KBM-7 (cell line): ENCODE data around the gene KIF23.

Experiments used
- DNase-seq: peaks from one replicate; pipeline ENCODE4 v3.0.0-alpha.2; 2015
- in situ Hi-C: fragments of 300-500 bp; cut with MboI; formaldehyde crosslinking; loops from 2 replicates; pipeline ENCODE4 v1.14.3; 2020; ENCODE audit warnings: low sequenced_read_pairs, low pct_unique_long_range_greater_than_20kb, mixed read lengths

KIF23 gene

GRCh38 chr15:69456208-69457166 lies 42.3 kb downstream of the KIF23 start:
- in situ Hi-C loops = no loop called here
- no peak for DNase-seq

DNA sequence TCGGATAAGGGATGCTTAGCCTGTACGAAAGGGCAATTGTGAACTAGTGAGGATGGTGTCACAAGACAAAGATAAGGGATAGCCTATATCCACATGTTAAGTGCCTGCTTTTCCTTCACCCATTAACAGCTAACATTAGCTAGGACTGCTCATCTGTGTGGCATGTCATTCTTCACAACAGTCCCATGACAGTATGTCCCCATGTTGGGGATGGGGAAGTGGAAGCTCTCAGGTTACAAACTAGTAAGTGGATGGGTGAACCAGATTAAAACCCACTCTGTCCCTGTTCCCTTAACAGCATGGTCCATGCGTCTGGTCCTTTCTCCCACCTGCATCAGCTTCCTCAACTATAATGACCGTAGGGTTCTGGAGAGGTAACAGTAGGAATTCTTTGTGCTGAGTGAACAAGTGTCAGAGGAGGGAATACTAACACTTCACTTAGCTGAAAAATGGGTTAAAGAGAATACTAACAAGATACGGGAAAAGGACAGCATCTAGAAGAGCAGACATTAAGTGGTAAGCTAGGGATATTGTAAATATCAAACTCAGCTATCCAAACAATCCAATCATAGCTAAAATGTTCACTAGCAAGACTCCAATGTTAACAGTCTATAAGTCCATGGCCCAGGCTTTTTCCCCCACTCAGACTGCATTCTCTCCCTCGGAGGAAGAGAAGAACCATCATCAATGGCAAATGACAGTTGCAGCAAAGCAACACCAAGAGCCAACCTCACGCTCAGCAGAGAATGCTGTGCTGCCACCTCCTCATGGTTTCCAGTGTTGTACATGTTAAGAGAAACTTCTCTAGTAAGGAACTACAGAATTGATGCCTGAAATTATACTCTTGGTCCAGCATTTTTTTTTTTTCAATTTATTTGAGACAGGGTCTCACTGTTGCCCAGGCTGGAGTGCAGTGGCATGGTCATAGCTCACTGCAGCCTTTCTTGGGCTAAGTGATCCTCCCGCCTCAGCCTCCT lies 43.4 kb downstream of the KIF23 start:
- peak; percentile 70 for DNase-seq
- in situ Hi-C loops = no loop called here

DNA sequence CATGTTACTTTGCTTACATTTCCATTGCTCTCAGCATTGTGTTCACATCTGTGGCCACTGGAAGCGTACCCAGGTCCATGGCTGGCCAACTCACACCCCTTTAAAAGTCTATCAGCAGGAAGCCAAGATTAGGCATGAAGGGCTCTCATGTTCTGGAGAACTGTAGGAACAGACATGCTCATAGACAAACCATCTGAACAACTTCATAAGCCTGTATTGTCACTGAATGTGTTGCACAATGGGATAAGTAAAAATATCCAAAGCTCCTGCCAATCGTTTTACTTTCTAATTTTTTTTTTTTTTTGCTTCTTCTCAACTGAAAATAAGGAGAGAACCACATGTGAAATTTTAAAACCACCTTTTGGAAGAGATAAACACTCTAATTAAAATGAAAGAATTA lies 44.9 kb downstream of the KIF23 start:
- in situ Hi-C loops = no loop called here
- no peak for DNase-seq

- DNase-seq = no peak
- in situ Hi-C loops = no loop called here
Observed at GRCh38 chr15:69460481-69460880, 46.3 kb downstream of the KIF23 start.

DNA sequence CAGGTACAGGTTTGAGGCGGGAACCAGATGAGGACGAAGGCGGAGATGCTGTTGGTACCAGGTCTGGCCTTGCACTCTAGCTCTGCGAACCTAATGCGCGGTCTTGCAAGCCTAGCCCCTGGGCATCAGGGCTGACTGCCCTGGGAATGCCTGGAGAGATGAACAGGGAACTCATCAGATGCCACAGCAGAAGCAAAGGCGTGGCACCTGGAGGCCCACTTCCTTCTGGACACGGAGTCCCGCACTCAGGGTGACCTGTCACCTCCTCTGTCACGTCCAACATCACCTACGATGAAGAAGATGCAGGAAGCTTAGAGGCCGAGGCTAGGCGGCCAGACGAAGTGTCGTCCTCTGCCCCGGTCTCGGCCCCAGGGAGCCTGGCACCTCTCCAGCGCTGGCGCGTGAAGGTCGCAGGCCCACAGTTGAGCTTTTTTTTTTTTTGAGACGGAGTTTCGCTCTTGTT lies 47.9 kb downstream of the KIF23 start:
- in situ Hi-C loops = no loop called here
- DNase-seq = no peak

DNA sequence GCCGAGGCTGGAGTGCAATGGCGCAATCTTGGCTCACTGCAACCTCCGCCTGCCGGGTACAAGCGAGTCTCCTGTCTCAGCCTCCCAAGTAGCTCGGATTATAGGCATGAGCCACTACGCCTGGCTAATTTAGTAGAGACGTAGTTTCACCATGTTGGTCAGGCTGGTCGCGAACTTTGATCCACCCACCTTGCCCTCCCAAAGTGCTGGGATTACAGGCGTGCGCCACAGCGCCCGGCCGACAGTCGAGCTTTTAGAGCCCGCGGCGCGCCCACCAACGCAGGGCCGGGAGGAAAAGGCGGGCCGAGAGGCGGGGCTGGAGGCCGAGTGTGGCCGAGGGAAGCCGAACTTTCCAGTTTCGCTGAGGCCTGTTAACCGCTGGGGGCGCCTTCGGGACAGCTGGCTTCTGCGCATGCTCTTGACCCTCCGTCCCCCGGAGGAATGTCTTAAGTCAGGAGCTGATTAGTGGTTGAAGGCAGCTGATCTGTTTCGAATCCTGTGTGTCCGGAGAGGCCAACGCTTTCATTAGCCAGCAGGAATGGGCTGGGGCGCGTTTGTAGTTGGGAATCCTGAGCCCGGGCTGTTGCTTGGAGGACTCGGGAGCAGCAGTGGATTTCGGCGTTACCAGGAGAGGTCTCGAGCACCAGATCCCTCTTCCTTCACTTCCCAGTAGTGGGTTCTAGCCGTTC lies 48.5 kb downstream of the KIF23 start:
- in situ Hi-C loops = no loop called here
- peak; percentile 100 for DNase-seq

DNA sequence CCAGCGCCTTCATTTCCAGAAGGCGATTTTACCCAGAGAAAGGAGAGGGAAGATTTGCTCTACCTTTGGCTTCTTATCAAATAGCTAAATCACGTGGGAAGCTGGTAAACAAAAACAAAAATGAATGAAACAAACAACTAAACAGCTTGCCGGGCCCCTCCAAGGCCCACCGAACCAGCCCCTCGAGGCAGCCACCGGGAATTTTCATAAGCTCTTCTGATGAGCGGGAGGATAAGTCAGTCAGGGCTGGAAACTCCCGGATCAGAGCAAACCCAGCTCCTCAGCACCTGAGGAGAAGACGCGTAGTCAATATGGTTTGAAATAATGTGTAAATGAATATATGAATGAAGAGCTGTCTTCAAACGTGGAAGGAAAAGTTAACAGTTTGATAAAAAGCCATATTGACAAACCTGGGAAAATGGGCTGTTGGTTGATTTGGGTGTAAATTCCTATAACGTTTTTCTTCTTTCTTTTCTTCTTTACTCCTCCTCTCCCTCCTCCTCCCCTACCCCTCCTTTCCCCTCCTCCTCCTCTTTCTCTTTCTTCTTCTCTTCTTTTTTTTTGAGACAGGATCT lies 49.1 kb downstream of the KIF23 start:
- in situ Hi-C loops = no loop called here
- no peak for DNase-seq

- in situ Hi-C loops = no loop called here
- DNase-seq = no peak
Observed at GRCh38 chr15:69465253-69465652, 51.1 kb downstream of the KIF23 start.

- DNase-seq = no peak
- in situ Hi-C loops = no loop called here
Observed at GRCh38 chr15:69466733-69467132, 52.6 kb downstream of the KIF23 start.

DNA sequence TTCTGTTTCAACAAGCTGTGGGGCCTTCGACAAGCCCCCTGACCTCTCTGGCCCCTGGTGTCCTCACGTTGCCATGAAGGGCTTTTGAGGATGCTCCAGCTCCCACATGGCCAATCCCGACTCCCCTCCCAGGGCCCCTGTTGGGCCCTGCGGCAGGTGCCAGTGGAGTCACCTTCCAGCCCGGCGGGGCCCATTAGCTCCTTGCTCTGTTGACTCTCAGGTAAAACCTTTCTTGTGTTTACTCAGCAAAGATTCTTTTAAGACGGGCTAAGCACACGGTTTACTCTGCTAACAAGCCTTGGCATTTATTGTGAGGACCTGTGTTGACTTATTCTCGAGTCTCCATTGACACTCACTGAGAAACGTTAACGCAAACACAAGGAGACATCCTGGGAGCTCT lies 53.5 kb downstream of the KIF23 start:
- in situ Hi-C loops = no loop called here
- no peak for DNase-seq

DNA sequence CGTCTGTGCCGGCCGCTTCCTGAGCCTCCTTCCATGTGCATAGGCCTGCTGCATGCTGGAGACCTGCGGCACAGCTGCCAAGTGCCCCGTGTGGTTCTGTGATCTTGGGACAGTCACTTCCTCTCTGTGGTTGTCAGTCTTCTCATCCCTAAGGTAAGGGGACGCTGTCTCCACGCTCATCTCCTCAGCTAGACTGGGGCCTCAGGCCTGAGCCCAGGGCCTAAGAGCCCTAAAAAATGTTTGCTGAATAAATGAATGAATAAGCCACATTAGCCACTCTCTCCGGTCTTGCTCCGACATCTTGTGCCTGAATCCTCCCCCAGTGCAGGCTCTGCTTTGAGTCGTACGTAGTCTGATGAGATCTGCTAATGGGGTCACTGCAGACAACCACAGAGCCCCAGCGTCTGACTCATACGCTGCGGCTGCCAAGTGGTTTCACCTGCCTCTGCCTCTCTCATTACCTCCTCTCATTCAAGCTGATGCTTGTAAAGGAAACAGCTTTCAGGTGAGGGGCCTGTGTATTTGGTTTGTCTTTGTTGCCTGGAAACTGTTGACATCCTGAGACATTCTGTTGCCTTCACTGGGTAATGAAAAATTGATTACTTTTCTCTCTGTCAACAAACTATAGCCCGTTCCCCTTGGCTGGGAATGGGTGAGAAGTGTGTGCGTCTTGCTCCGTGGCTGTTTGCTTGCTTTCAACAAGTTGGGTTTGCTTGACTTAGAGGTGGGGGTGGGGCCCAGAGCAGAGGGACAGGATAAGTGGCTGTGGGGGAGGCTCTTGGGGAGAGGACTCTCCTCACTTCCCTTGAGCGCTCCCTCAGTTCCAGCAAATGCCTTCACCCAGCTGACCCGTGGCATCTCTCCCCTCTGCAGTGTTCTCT lies 54.3 kb downstream of the KIF23 start:
- in situ Hi-C loops = no loop called here
- DNase-seq = peak; percentile 85

GRCh38 chr15:69469467-69470201 lies 55.5 kb downstream of the KIF23 start:
- in situ Hi-C loops = no loop called here
- no peak for DNase-seq

GRCh38 chr15:69472046-69472445 lies 57.9 kb downstream of the KIF23 start:
- in situ Hi-C loops = no loop called here

GRCh38 chr15:69472562-69472961 lies 58.4 kb downstream of the KIF23 start:
- no peak for DNase-seq
- in situ Hi-C loops = no loop called here

More at GRCh38 chr15:69472046-69472445, 57.9 kb downstream of the KIF23 start:
- DNase-seq = no peak

DNA sequence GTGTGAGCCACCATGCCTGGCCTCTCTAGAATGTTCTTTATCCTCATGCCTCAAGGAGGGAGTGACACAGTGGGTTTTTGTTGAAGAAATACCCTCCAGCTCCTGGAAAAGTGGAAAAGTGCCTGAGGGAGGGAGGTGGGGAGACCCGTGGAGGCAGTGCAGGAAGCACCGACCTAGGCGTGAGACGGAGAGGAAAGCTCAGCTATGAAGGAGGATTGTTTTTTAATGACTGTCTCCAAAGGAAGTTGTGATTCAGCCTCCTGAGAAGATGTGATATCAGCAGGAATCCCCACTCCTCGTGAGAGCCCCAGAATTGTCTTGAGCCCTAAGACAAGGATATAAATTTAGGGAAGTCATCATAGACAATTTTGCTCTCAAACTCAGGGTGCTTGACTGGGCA lies 60.1 kb downstream of the KIF23 start:
- DNase-seq = no peak
- in situ Hi-C loops = no loop called here

DNA sequence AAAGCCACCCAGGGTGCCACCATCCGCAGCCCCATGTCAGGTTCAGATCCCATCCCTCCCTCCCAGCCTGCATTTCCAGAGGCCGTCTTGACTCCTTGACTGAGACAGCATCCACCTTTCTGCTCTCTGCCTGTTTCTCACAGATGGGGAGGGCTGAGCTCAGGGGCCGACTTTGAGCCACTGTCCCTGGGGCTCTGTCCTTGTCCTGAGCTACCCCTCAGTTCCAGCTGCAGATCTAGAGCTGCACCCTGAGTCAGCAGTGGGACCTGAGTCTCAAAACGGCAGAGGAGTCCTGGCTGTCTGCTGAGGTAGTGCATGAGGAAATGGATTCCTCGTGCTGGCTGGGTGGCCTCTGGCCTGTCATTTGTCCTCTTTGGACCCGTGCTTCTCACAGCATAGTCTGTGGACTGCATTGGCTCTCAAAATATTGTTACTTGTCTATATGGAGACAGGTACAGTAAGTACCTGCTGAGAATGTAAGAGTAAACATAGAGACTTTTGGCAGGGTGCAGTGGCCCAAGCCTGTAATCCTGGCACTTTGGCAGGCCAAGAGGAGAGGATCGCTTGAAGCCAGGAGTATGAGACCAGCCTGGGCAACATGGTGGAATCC lies 60.8 kb downstream of the KIF23 start:
- in situ Hi-C loops = no loop called here

DNA sequence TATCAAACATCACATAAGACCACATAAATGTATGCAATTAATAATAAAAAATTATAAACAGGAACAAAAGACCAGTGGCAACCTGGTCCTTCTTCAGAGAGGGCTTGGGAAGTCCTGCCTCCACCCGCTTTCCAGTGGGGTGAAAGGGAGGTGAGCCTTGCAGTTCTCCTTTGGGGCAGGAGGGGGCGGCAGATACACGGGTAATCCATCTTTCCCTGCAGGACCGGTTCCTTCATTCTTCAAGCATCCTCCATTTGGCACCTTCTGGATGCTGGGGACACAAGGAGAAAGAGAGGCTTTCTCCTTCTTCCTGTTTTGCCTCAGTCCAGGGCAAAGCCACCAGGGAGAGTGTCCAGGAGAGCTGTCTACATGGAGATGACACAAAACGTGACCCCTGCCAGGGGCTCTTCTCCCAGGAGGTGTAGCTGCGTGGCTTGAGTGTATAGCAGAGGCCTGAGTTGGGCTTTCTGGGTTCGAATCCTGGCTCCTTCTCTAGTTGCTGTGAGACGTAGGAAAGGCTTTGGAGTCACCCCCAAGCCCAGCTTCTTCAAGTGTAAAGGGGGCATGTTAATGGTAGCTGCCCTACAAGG lies 61.7 kb downstream of the KIF23 start:
- DNase-seq = peak; percentile 95
- in situ Hi-C loops = no loop called here

More for the DNA sequence above, 60.8 kb downstream of the KIF23 start:
- DNase-seq = no peak
